SKM-1 (cell line): ENCODE measurements around the gene MLPH.
A peak's percentile ranks its signal among the peaks of the same experiment; 100 is the strongest.

Experiments used
- DNase-seq: peaks from one replicate; lab custom pipeline; 2025; ENCODE audit not compliant: unreplicated experiment; lab: John Stamatoyannopoulos, UW

The MLPH gene

GRCh38 chr2:237517163-237517562, 30.1 kb downstream of the MLPH start:
- no peak for DNase-seq

- DNase-seq: no peak
These were observed 30.9 kb downstream of the MLPH start for GRCh38 chr2:237517990-237518389.

GRCh38 chr2:237519506-237520245, 32.6 kb downstream of the MLPH start:
- DNase-seq: no peak

- DNase-seq: no peak
These were observed 33.2 kb downstream of the MLPH start for GRCh38 chr2:237520290-237520689.

- DNase-seq: no peak
These were observed 37.6 kb downstream of the MLPH start for GRCh38 chr2:237524631-237525030.

GRCh38 chr2:237525559-237526157, 38.6 kb downstream of the MLPH start:
- no peak for DNase-seq

- DNase-seq: no peak
These were observed 40.2 kb downstream of the MLPH start for GRCh38 chr2:237527233-237527632.

GRCh38 chr2:237527766-237528165, 40.7 kb downstream of the MLPH start:
- DNase-seq: no peak

GRCh38 chr2:237529452-237530402, 42.7 kb downstream of the MLPH start:
- no peak for DNase-seq

- DNase-seq: no peak
These were observed 43.7 kb downstream of the MLPH start for GRCh38 chr2:237530472-237531433.

- DNase-seq: no peak
These were observed 45.1 kb downstream of the MLPH start for GRCh38 chr2:237532160-237532559.

- peak; percentile 18 for DNase-seq
These were observed 46.7 kb downstream of the MLPH start for GRCh38 chr2:237533668-237534161.

- no peak for DNase-seq
These were observed 47.3 kb downstream of the MLPH start for GRCh38 chr2:237534380-237534779.

- no peak for DNase-seq
These were observed 48.5 kb downstream of the MLPH start for GRCh38 chr2:237535385-237536082.

- DNase-seq: no peak
These were observed 49.0 kb downstream of the MLPH start for GRCh38 chr2:237536083-237536415.

GRCh38 chr2:237536617-237537016, 49.6 kb downstream of the MLPH start:
- DNase-seq: no peak

- DNase-seq: no peak
These were observed 51.1 kb downstream of the MLPH start for GRCh38 chr2:237538001-237538720.

GRCh38 chr2:237538901-237539300, 51.9 kb downstream of the MLPH start:
- DNase-seq: no peak

- no peak for DNase-seq
These were observed 52.6 kb downstream of the MLPH start for GRCh38 chr2:237539681-237540080.
